GM12872 (cell line): ENCODE measurements around the gene FAM229A.
A peak's percentile ranks its signal among the peaks of the same experiment; 100 is the strongest.

Experiments
- TF ChIP-seq, protein P1 (sequence below): IDR thresholded peaks from 3 replicates; pipeline ENCODE4 v1.5.1; 2011; ENCODE audit warnings: low read depth, mild to moderate bottlenecking, low read length, moderate library complexity; ENCODE audit not compliant: insufficient read depth

Gene FAM229A

DNA sequence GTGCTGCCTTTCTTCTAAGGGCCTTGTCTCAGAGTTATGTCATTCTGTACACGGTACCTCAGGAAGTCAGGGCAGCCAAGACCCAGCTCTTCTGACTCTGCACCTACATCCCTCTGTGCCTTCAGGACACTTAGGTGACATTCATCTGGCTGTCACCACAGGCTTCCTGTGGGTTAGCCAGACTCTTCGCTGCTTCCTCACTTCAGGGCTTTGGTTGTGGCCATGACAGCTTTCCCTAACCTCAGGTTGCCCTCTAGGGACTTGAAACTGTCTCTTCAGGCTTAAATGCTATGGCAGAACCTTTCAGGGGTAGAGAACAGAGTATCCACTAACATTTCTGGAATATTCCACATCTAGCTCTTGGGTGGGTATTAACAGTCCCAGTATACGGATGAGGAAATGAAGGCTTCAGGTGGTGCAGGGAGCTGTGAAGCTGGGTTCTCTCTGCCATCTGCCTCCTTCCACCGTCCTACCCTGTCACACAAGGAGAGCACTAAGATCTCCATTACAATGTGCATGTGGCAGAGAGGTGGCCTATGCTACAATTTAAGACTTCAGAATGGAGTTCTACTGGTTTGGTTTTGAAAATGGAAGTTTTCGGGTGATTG is 10.0 kb upstream of the FAM229A start:
- TF ChIP-seq, protein P1, sequence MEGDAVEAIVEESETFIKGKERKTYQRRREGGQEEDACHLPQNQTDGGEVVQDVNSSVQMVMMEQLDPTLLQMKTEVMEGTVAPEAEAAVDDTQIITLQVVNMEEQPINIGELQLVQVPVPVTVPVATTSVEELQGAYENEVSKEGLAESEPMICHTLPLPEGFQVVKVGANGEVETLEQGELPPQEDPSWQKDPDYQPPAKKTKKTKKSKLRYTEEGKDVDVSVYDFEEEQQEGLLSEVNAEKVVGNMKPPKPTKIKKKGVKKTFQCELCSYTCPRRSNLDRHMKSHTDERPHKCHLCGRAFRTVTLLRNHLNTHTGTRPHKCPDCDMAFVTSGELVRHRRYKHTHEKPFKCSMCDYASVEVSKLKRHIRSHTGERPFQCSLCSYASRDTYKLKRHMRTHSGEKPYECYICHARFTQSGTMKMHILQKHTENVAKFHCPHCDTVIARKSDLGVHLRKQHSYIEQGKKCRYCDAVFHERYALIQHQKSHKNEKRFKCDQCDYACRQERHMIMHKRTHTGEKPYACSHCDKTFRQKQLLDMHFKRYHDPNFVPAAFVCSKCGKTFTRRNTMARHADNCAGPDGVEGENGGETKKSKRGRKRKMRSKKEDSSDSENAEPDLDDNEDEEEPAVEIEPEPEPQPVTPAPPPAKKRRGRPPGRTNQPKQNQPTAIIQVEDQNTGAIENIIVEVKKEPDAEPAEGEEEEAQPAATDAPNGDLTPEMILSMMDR, result no peak

DNA sequence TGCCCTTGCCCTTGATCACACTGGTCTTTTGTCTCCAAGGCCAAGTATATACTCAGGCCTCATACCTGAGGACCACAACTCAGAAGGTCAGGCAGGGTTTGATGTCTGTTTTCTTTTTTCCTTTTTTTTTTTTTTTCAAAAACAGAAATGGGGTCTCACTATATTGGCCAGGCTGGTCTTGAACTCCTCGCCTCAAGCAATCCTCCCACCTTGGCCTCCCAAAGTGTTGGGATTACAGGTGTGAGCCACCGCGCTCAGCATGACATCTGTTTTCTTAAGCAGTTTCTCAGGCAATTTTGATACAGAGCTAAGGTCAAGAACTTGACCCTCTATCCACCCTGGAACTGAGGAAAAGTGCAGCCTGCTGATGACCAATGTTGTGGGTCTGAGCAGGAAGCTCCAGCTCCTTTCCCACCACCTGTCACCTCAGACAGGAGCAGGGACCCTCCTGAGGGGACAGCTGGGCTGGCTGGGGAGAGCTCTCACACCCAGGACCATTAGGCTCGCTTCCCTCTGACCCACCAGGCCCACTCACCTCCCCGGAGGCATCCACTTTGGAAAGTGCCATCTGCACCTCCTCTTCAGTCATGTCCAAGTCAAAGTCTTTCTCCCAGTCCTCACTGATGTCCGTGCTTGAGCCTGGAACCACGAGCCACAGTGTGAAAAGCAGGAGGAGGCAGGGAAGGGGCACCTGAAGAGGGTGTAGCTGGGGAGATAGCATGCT is 5.8 kb upstream of the FAM229A start:
- TF ChIP-seq, protein P1, result no peak

DNA sequence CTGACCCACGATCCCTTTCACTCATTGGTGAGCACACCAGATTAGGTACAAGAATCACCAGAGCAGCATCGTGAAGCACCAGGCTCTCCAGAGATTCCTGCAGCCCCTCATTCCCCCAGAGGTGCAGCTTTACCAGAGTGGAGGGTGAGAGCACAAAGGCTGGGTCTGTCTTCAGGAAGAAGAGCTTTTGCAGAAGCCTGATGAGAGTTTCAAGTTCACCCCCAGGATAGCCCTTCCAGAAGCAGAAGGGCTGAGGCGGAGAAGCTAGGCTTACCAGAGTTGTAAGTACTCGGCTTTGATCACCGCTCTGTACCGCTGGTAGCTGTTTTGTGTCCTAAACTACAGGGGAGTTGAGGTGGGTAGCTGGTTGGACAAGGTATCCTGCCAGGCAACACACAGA is 3.2 kb upstream of the FAM229A start:
- TF ChIP-seq, protein P1, result no peak

DNA sequence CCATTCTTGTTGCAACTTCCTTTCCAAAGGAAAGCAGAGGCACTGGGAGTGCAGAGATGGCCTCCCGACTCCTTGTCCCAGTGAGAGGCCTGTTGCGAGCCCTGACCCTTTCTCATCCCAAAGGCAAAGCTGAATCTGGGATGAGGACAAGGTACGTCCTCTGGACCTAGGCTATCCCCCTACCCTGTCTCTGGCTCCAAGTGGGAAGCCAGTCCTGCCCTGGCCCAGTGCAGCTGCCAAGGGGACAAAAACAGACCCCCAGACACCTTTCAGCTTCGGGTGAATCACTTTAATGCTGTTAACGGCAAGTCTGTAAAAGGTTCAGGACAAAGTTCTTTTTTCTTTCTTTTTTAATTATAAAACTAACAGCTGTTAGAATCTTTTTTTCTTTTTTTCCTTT is 2.6 kb upstream of the FAM229A start:
- TF ChIP-seq, protein P1, result no peak

DNA sequence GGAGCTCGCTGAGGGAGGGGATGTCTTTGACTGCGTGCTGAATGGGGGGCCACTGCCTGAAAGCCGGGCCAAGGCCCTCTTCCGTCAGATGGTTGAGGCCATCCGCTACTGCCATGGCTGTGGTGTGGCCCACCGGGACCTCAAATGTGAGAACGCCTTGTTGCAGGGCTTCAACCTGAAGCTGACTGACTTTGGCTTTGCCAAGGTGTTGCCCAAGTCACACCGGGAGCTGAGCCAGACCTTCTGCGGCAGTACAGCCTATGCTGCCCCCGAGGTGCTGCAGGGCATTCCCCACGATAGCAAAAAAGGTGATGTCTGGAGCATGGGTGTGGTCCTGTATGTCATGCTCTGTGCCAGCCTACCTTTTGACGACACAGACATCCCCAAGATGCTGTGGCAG is 1.4 kb upstream of the FAM229A start:
- TF ChIP-seq, protein P1, result no peak

DNA sequence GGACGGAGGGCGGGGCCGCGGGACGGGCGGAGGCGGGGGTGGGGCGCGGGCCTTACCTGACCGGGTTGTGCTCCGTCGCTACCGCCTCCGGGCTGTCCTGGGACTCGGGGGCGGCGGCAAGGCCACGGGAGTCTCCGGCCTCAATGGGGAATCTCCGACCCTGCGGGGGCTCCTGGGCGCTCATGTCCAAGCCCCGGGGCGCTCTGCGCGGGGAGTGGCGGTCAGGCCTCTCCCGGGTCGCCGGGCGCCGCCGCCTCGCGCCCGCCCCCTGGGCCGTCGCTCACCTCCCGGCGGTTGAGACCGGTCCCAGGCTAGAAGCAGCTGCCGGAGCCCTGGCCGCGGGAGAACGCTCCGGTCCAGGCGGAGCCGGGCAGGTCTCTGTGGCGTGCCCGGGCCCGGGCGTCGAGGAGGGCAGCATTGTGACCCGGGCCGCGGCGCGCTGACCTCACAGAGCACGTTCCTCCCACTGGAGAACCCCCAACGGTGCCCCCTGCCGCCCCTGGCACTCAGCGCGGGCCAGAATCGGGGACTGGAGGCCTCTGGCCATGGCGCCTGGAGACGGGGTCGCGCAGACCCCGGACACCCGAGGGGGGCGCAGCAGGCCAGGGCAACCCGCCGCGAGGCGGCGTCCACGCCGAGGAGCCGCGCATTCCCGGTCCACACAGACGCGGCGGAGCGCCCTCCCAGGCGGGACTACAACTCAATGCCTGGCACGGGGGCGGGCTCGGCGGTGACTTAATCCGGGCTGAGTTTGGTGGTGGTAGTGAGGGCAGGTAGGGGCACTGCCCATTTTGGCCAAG is 411 bp downstream of the FAM229A start:
- TF ChIP-seq, protein P1, result peak; percentile 28; the same call in 1 of the 3 replicates

DNA sequence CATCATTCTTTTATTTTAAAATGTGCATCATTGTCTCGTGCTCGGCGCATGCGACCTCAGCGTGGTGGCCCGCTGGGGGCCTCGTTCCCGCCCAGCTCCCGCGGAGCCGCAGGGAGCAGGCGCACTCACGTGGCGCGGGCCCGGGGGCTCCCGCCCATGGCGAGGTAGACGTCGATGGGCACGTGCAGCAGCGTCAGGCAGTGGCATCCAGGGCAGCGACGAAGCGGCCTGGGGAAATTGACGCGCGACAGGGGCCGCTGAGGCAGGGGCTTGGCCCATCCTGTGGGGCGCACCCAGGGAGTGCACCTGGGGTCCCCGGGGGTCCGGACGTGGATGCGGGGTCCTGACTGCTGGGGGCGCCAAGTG is 994 bp downstream of the FAM229A start:
- TF ChIP-seq, protein P1, result no peak
